WTC11 (cell line): ENCODE measurements around the gene MYH9. TPM values are rescaled to one million over a fixed set of nuclear protein-coding genes. Genes with fewer than 3 reads are reported as not detected.

Experiments
- ATAC-seq: fragments of 200-7000 bp; cut with Tn5 transposase; 2 replicates; pipeline ENCODE4 v1.10.0; 2021; ENCODE audit warnings: mild to moderate bottlenecking, moderate library complexity
- CTCF ChIA-PET: fragments of 300-600 bp; sonication (Branson Sonifier 250); formaldehyde crosslinking; loops from one replicate; lab custom pipeline; 2021; ENCODE audit warnings: antibody characterized with exemption; lab: Charles Lee
- POLR2A ChIA-PET: fragments of 350-600 bp; sonication (Branson Sonifier 250); formaldehyde crosslinking; loops from one replicate; lab custom pipeline; 2021; ENCODE audit warnings: antibody characterized with exemption; lab: Charles Lee
- DNase-seq: peaks from one replicate; pipeline ENCODE4 v3.0.0; 2021; ENCODE audit warnings: low spot score
- H3K27ac Mint-ChIP-seq: 2 replicates; pipeline ENCODE4 v1.8.0; 2021; ENCODE audit warnings: mixed read lengths
- H3K27me3 Mint-ChIP-seq: 2 replicates; pipeline ENCODE4 v1.8.0; 2021; ENCODE audit warnings: low read depth, mild to moderate bottlenecking, moderate library complexity, mixed read lengths
- H3K36me3 Mint-ChIP-seq: 2 replicates; pipeline ENCODE4 v1.8.0; 2021; ENCODE audit warnings: mixed read lengths
- H3K4me1 Mint-ChIP-seq: 2 replicates; pipeline ENCODE4 v1.8.0; 2022; ENCODE audit warnings: mixed read lengths
- H3K4me3 Mint-ChIP-seq: 2 replicates; pipeline ENCODE4 v1.8.0; 2021; ENCODE audit warnings: mild to moderate bottlenecking, moderate library complexity, mixed read lengths
- H3K9me3 Mint-ChIP-seq: 2 replicates; pipeline ENCODE4 v1.8.0; 2021; ENCODE audit warnings: mixed read lengths
- ARID4B ChIP-seq: sonication (generic); formaldehyde crosslinking; IDR thresholded peaks from 2 replicates; pipeline ENCODE4 v1.8.0; 2023; ENCODE audit warnings: missing genetic modification reagents, mild to moderate bottlenecking, borderline replicate concordance
- ATF2 ChIP-seq: sonication (generic); formaldehyde crosslinking; IDR thresholded peaks from 2 replicates; pipeline ENCODE4 v1.8.1; 2022; ENCODE audit warnings: low read depth, missing genetic modification reagents, borderline replicate concordance
- E2F4 ChIP-seq: sonication (generic); formaldehyde crosslinking; IDR thresholded peaks from 2 replicates; pipeline ENCODE4 v1.8.1; 2022; ENCODE audit warnings: low read depth, mild to moderate bottlenecking, moderate library complexity, missing genetic modification reagents, borderline replicate concordance
- ESRRA ChIP-seq: sonication (generic); formaldehyde crosslinking; IDR thresholded peaks from 2 replicates; pipeline ENCODE4 v1.8.1; 2022; ENCODE audit warnings: mild to moderate bottlenecking, missing genetic modification reagents, borderline replicate concordance
- ETV6 ChIP-seq: sonication (generic); formaldehyde crosslinking; IDR thresholded peaks from 2 replicates; pipeline ENCODE4 v1.8.1; 2022; ENCODE audit warnings: mild to moderate bottlenecking, missing genetic modification reagents
- FOXK1 ChIP-seq: sonication (generic); formaldehyde crosslinking; IDR thresholded peaks from 2 replicates; pipeline ENCODE4 v1.8.0; 2022; ENCODE audit warnings: mild to moderate bottlenecking, moderate library complexity, missing genetic modification reagents
- GRHL2 ChIP-seq: fragments of 250-450 bp; sonication (Bioruptor Pico); IDR thresholded peaks from 2 replicates; pipeline ENCODE4 v1.8.0; 2022; ENCODE audit warnings: mild to moderate bottlenecking, moderate library complexity; ENCODE audit not compliant: insufficient replicate concordance, severe bottlenecking
- HMGA2 ChIP-seq: fragments of 250-450 bp; sonication (Bioruptor Pico); IDR thresholded peaks from 2 replicates; pipeline ENCODE4 v1.4.0; 2021; ENCODE audit warnings: mild to moderate bottlenecking, moderate library complexity
- NR3C1 ChIP-seq: sonication (generic); formaldehyde crosslinking; conservative IDR thresholded peaks from 2 replicates; pipeline ENCODE4 v1.8.1; 2023; ENCODE audit warnings: low read depth, mild to moderate bottlenecking, missing genetic modification reagents
- RELA ChIP-seq: sonication (generic); formaldehyde crosslinking; IDR thresholded peaks from 2 replicates; pipeline ENCODE4 v1.8.1; 2022; ENCODE audit warnings: missing genetic modification reagents, mild to moderate bottlenecking, borderline replicate concordance
- RORB ChIP-seq: fragments of 250-450 bp; sonication (Bioruptor Pico); IDR thresholded peaks from 2 replicates; pipeline ENCODE4 v1.9.0; 2021; ENCODE audit warnings: mild to moderate bottlenecking
- STAT6 ChIP-seq: sonication (generic); formaldehyde crosslinking; conservative IDR thresholded peaks from 2 replicates; pipeline ENCODE4 v1.8.1; 2023; ENCODE audit warnings: mild to moderate bottlenecking, low read depth, missing genetic modification reagents, moderate library complexity
- TCF7 ChIP-seq: sonication (generic); formaldehyde crosslinking; IDR thresholded peaks from 2 replicates; pipeline ENCODE4 v1.8.0; 2022; ENCODE audit warnings: mild to moderate bottlenecking, low read depth, missing genetic modification reagents, moderate library complexity
- TEAD4 ChIP-seq: sonication (generic); formaldehyde crosslinking; IDR thresholded peaks from 2 replicates; pipeline ENCODE4 v1.8.0; 2022; ENCODE audit warnings: mild to moderate bottlenecking, missing genetic modification reagents
- ZNF219 ChIP-seq: sonication (generic); formaldehyde crosslinking; IDR thresholded peaks from 2 replicates; pipeline ENCODE4 v1.8.0; 2023; ENCODE audit warnings: missing genetic modification reagents, mild to moderate bottlenecking, borderline replicate concordance
- ZNF263 ChIP-seq: sonication (generic); formaldehyde crosslinking; IDR thresholded peaks from 2 replicates; pipeline ENCODE4 v1.8.1; 2022; ENCODE audit warnings: low read depth, mild to moderate bottlenecking, moderate library complexity, missing genetic modification reagents
- ZNF671 ChIP-seq: fragments of 250-450 bp; sonication (Bioruptor Pico); IDR thresholded peaks from 2 replicates; pipeline ENCODE4 v1.8.0; 2021; ENCODE audit warnings: mild to moderate bottlenecking
- total RNA-seq: library from RNA; stranded (reverse); gene quantifications from 3 replicates; pipeline ENCODE4 v1.2.3, GENCODE V29; 2021
- TF ChIP-seq, protein P1 (sequence below): fragments of 200-600 bp; IDR thresholded peaks from 2 replicates; pipeline ENCODE4 v1.8.0; 2022; ENCODE audit warnings: antibody characterized with exemption
- TF ChIP-seq, protein P2 (sequence below): fragments of 250-450 bp; sonication (Bioruptor Pico); IDR thresholded peaks from 2 replicates; pipeline ENCODE4 v1.9.0; 2021; ENCODE audit warnings: mild to moderate bottlenecking
- TF ChIP-seq, protein P3 (sequence below): sonication (generic); formaldehyde crosslinking; IDR thresholded peaks from 2 replicates; pipeline ENCODE4 v1.8.0; 2022; ENCODE audit warnings: mild to moderate bottlenecking, missing genetic modification reagents

MYH9 gene
- total RNA-seq, 1 experiment from 2014 or later, result 277 TPM

DNA sequence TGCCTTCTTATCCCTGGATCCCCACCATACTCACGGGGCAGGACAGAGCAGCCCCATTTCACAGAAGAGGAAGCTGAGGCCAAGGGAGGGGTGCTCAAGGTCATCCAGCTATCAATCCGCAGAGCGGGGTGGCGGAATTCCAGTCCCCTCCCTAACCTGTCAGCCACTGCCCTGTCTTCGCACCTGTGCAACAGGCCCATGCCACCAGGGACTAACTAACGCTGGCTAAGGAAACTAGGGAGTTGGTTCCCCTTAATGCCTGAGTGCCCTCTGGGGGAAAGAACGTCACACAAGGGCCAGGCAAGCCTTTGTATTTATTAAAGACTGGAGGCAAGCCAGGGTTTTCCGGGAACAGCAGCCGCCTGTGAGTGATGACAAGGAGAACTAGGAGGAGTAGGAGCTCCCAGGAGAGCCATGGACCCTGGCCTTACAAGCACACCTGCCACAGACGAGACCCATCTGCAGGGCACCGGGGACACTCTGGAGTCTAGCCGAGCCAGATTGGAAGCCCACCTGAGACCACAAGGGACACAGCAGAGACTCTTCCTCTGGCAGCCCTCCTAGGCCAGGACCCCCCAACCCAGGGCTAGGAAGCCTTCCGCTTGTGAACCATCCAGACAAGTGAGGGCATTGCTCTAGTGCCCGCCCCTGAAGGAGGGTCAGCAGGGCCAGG, 64.4 kb downstream of the MYH9 start (continued):
- no peak for TF ChIP-seq ESRRA (CRISPR knock-in tag)
- no peak for TF ChIP-seq RELA
- TF ChIP-seq E2F4 (CRISPR knock-in tag), result no peak
- TF ChIP-seq GRHL2 (CRISPR knock-in tag), result no peak
- TF ChIP-seq, all 79 proteins: peak for 0

DNA sequence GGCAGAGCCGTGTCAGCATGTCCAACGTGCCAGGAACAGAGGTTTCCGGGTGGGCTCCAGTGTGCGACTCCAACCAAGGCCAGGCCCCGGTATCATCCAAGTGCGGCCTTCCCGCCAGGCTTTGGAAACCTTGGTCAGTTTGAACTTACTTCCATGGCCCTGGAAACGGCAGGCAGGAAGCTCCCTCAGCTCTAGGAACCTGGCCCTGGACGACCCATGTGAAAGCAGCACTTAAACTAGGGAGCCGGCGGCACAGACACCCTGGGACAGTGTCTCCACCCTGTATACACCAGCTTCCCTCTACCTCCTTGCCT, 65.2 kb downstream of the MYH9 start:
- CTCF ChIA-PET, result interaction anchor here (1.6 kb wide), 1 partner anchor 15 kb away, joined by 4 read pairs; no protein-coding TSS in a partner anchor
- Mint-ChIP-seq H3K36me3 (peaks cover 78% of the 10 kb centered on the region), H3K27me3 (no peaks in the 10 kb centered on the region), H3K4me3 (no peak overlapping the region), H3K27ac (no peak overlapping the region), H3K9me3 (no peaks in the 10 kb centered on the region)
- POLR2A ChIA-PET, result no interaction called here
- no peak for TF ChIP-seq RORB (CRISPR knock-in tag)
- TF ChIP-seq, protein P1, sequence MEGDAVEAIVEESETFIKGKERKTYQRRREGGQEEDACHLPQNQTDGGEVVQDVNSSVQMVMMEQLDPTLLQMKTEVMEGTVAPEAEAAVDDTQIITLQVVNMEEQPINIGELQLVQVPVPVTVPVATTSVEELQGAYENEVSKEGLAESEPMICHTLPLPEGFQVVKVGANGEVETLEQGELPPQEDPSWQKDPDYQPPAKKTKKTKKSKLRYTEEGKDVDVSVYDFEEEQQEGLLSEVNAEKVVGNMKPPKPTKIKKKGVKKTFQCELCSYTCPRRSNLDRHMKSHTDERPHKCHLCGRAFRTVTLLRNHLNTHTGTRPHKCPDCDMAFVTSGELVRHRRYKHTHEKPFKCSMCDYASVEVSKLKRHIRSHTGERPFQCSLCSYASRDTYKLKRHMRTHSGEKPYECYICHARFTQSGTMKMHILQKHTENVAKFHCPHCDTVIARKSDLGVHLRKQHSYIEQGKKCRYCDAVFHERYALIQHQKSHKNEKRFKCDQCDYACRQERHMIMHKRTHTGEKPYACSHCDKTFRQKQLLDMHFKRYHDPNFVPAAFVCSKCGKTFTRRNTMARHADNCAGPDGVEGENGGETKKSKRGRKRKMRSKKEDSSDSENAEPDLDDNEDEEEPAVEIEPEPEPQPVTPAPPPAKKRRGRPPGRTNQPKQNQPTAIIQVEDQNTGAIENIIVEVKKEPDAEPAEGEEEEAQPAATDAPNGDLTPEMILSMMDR, result no peak
- TF ChIP-seq NR3C1 (CRISPR knock-in tag), result no peak
- no peak for TF ChIP-seq TEAD4 (CRISPR knock-in tag)
- no peak for TF ChIP-seq ETV6 (CRISPR knock-in tag)
- no peak for TF ChIP-seq ZNF219
- TF ChIP-seq, protein P2, sequence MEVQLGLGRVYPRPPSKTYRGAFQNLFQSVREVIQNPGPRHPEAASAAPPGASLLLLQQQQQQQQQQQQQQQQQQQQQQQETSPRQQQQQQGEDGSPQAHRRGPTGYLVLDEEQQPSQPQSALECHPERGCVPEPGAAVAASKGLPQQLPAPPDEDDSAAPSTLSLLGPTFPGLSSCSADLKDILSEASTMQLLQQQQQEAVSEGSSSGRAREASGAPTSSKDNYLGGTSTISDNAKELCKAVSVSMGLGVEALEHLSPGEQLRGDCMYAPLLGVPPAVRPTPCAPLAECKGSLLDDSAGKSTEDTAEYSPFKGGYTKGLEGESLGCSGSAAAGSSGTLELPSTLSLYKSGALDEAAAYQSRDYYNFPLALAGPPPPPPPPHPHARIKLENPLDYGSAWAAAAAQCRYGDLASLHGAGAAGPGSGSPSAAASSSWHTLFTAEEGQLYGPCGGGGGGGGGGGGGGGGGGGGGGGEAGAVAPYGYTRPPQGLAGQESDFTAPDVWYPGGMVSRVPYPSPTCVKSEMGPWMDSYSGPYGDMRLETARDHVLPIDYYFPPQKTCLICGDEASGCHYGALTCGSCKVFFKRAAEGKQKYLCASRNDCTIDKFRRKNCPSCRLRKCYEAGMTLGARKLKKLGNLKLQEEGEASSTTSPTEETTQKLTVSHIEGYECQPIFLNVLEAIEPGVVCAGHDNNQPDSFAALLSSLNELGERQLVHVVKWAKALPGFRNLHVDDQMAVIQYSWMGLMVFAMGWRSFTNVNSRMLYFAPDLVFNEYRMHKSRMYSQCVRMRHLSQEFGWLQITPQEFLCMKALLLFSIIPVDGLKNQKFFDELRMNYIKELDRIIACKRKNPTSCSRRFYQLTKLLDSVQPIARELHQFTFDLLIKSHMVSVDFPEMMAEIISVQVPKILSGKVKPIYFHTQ, result no peak
- TF ChIP-seq TCF7 (CRISPR knock-in tag), result no peak
- no peak for TF ChIP-seq ARID4B (CRISPR knock-in tag)
- no peak for TF ChIP-seq FOXK1 (CRISPR knock-in tag)
- no peak for TF ChIP-seq STAT6
- TF ChIP-seq ATF2 (CRISPR knock-in tag), result no peak
- TF ChIP-seq ZNF671, result no peak
- no peak for TF ChIP-seq ZNF263
- no peak for TF ChIP-seq HMGA2 (CRISPR knock-in tag)
- TF ChIP-seq, protein P3, sequence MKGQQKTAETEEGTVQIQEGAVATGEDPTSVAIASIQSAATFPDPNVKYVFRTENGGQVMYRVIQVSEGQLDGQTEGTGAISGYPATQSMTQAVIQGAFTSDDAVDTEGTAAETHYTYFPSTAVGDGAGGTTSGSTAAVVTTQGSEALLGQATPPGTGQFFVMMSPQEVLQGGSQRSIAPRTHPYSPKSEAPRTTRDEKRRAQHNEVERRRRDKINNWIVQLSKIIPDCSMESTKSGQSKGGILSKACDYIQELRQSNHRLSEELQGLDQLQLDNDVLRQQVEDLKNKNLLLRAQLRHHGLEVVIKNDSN (CRISPR knock-in tag), result no peak
- TF ChIP-seq, all 79 proteins: peak for 0
- no peak for DNase-seq
- H3K4me1 Mint-ChIP-seq, result 0 out of 2 replicates have a peak, but pooled peaks cover 2% of the 10 kb centered on the region
- ATAC-seq, result no peak
